HG02763 (cell line): ENCODE data around the gene TSKU.
"Not testable (repeated sequence)": the region's sequence is repeated elsewhere in the genome, so short reads cannot be mapped to it uniquely, and the experiment has no call there.

Source experiments
- ATAC-seq: cut with Tn5 transposase; IDR thresholded peaks from one replicate; pipeline ENCODE4 v1.9.1; 2021; ENCODE audit warnings: mild to moderate bottlenecking, moderate library complexity; ENCODE audit not compliant: unreplicated experiment

TSKU gene

GRCh38 chr11:76823481-76824028 lies 40.4 kb downstream of the TSKU start:
- ATAC-seq: no peak

- no peak for ATAC-seq
These were observed 41.2 kb downstream of the TSKU start for GRCh38 chr11:76824083-76824939.

- ATAC-seq: no peak
These were observed 42.0 kb downstream of the TSKU start for GRCh38 chr11:76824980-76825725.

- ATAC-seq: no peak
These were observed 42.7 kb downstream of the TSKU start for GRCh38 chr11:76825726-76826396.

GRCh38 chr11:76826508-76826907 lies 43.4 kb downstream of the TSKU start:
- ATAC-seq: not testable (repeated sequence)

- not testable (repeated sequence) for ATAC-seq
These were observed 43.8 kb downstream of the TSKU start for GRCh38 chr11:76827005-76827404.

- ATAC-seq: no peak
These were observed 47.6 kb downstream of the TSKU start for GRCh38 chr11:76830639-76831327.

- ATAC-seq: no peak
These were observed 48.6 kb downstream of the TSKU start for GRCh38 chr11:76831686-76832310.

GRCh38 chr11:76832361-76832760 lies 49.2 kb downstream of the TSKU start:
- ATAC-seq: no peak

- no peak for ATAC-seq
These were observed 51.0 kb downstream of the TSKU start for GRCh38 chr11:76834151-76834550.

- ATAC-seq: no peak
These were observed 51.9 kb downstream of the TSKU start for GRCh38 chr11:76835036-76835435.

- no peak for ATAC-seq
These were observed 52.9 kb downstream of the TSKU start for GRCh38 chr11:76835928-76836612.

GRCh38 chr11:76836613-76837291 lies 53.6 kb downstream of the TSKU start:
- ATAC-seq: no peak

GRCh38 chr11:76837696-76838677 lies 54.8 kb downstream of the TSKU start:
- ATAC-seq: no peak

GRCh38 chr11:76838678-76839068 lies 55.5 kb downstream of the TSKU start:
- ATAC-seq: no peak

GRCh38 chr11:76839311-76839710 lies 56.2 kb downstream of the TSKU start:
- no peak for ATAC-seq

- no peak for ATAC-seq
These were observed 58.8 kb downstream of the TSKU start for GRCh38 chr11:76841923-76842452.

GRCh38 chr11:76843907-76844306 lies 60.8 kb downstream of the TSKU start:
- no peak for ATAC-seq
